Omental fat pad (tissue), 4 donors: ENCODE results near the gene MFNG. TPM values are rescaled to one million over a fixed set of nuclear protein-coding genes. Genes with fewer than 3 reads are reported as not detected.

ENCODE experiments used
- ATAC-seq: fragments of 150-250 bp; one replicate; pipeline ENCODE4 v1.9.1; 2016; ENCODE audit warnings: mild to moderate bottlenecking, moderate library complexity; ENCODE audit not compliant: low FRiP score
- DNase-seq: peaks from one replicate; pipeline ENCODE4 v3.0.0-alpha.2; 2019; ENCODE audit warnings: low spot score
- CTCF ChIP-seq, 3 donors: fragments of 450-650 bp; IDR thresholded peaks; one replicate each; pipeline ENCODE4 v1.5.1; 2016 to 2017; ENCODE audit warnings: antibody characterized with exemption in 3 of 3, mild to moderate bottlenecking in 3 of 3, moderate library complexity in 2 of 3
- total RNA-seq, 4 donors: library from RNA; depleted of rRNA; stranded (reverse); fragments of >200 nt; gene quantifications; one replicate each; pipeline ENCODE4 v1.1.0, GENCODE V29; 2016

Gene MFNG
- total RNA-seq, 4 donors from 2014 or later = 16.0 to 64.2 (median 35.7) TPM

- ATAC-seq (no peak), DNase-seq (no peak)
- no peak for TF ChIP-seq CTCF (IDR thresholded peaks at IDR 0.05)
Measured at GRCh38 chr22:37503850-37504249, 17.7 kb upstream of the MFNG start.

GRCh38 chr22:37503183-37503683 is 17.0 kb upstream of the MFNG start:
- TF ChIP-seq CTCF (IDR thresholded peaks at IDR 0.05) = no peak
- ATAC-seq (no peak), DNase-seq (no peak)

GRCh38 chr22:37502342-37503182 is 16.4 kb upstream of the MFNG start:
- TF ChIP-seq CTCF (IDR thresholded peaks at IDR 0.05) = no peak
- ATAC-seq = no peak

GRCh38 chr22:37501610-37502341 is 15.6 kb upstream of the MFNG start:
- ATAC-seq (peak; percentile 60), DNase-seq (no peak)

More at GRCh38 chr22:37502342-37503182, 16.4 kb upstream of the MFNG start:
- DNase-seq = no peak

GRCh38 chr22:37500745-37501609 is 14.8 kb upstream of the MFNG start:
- no peak for TF ChIP-seq CTCF (IDR thresholded peaks at IDR 0.05)
- DNase-seq (no peak), ATAC-seq (no peak)

More at GRCh38 chr22:37501610-37502341, 15.6 kb upstream of the MFNG start:
- no peak for TF ChIP-seq CTCF (IDR thresholded peaks at IDR 0.05)

- ATAC-seq (no peak), DNase-seq (no peak)
- no peak for TF ChIP-seq CTCF (IDR thresholded peaks at IDR 0.05)
Measured at GRCh38 chr22:37499789-37500540, 13.8 kb upstream of the MFNG start.
